Esophagus mucosa (tissue), 1 donor: ENCODE measurements around the gene HOMEZ. TPM values are rescaled to one million over a fixed set of nuclear protein-coding genes. Genes with fewer than 3 reads are reported as not detected.
"Not testable (repeated sequence)": the region's sequence is repeated elsewhere in the genome, so short reads cannot be mapped to it uniquely, and the experiment has no call there.

ENCODE experiments used
- ATAC-seq: fragments of 200-7000 bp; cut with Tn5 transposase; one replicate; pipeline ENCODE4 v1.9.1; 2020
- total RNA-seq: library from RNA; stranded (reverse); gene quantifications from one replicate; pipeline ENCODE4 v1.2.4, GENCODE V29; 2023
- donor health status: DM: yes; HTN: yes; CAD: no.

The HOMEZ gene
- total RNA-seq, 1 donor from 2014 or later = 9.6 TPM

DNA sequence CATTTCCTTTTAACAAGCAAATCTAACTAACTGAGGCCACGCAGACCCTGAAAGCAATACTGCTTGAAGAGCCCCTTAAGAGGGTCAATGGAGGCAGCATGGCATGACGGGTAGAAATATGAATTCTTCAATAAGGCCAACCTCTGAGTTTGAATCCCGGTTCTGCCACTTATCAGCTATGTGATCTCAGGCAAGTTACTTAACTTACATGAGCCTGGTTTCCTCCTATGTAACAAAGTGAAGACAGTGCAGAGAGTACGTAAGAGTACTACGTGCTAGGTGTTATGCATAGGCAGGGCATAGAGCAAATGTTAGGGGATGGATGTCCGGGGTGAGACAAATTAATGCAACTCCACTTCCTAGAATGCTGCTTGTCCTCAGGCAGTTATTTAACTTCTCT, 4.7 kb downstream of the HOMEZ start:
- ATAC-seq = no peak

DNA sequence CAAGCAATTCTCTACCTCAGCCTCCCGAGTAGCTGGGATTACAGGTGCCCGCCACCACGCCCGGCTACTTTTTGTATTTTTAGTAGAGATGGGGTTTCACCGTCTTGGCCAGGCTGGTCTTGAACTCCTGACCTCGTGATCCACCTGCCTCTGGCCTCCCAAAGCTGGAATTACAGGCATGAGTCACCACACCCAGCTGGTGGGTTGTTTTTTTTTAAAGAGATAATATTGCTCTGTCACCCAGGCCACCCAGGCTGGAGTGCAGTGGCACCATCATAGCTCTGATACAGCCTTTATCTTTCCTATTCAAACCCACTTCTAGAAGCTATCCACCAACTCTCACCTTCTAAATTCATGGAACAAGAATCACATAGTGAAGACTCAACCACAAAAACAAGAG, 8.0 kb downstream of the HOMEZ start:
- ATAC-seq = not testable (repeated sequence)

DNA sequence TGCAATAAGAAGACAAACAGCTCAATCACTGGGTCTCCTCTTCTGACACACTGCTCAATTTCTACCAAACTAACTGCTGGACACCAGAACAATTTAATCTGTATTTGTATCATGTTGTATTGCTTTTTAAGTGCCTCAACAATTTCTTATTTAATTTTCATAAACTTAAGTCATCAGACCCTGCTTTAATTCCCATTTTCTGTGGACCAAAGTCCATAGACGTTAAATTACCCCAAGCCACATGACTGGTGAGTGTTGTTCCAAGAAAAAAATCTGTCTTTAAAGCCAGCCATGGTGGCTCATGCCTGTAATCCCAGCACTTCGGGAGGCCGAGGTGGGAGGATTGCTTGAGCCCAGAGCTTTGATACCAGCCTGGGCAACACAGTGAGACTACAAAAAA, 8.7 kb downstream of the HOMEZ start:
- no peak for ATAC-seq

DNA sequence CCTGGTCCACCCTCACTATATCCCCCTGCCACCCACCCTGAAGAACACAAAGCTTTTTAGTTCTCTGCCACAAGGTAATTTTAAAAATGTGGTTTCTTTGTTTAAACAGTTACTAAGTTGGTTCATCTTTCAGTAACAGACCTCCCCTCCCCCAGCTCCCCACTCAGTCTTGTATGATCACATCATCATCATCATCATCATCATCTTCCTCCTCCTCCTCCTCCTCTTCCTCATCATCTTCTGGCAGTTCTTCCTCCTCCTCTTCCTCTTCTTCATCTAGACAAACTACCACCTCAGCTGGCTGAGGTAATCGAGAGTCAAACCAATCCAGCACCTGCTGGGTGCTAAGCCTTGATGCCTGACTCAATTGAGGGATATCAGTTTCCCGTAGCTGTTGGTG, 10.5 kb downstream of the HOMEZ start:
- ATAC-seq = no peak

DNA sequence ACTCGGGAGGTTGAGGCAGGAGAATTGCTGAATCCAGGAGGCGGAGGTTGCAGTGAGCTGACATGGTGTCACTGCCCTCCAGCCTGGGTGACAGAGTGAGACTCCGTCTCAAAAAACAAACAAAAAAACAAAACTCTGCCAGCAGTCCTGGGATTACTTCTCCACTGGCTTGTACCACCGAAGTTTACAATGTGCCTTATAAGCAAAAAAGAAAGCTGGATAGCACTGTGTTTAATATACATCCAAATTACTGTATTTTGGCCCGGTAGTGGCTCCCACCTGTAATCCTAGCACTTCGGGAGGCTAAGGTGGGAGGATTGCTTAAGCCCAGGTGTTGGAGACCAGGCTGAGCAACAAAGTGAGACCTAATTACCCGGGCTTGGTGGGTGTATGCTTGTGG, 16.7 kb downstream of the HOMEZ start:
- ATAC-seq = no peak

DNA sequence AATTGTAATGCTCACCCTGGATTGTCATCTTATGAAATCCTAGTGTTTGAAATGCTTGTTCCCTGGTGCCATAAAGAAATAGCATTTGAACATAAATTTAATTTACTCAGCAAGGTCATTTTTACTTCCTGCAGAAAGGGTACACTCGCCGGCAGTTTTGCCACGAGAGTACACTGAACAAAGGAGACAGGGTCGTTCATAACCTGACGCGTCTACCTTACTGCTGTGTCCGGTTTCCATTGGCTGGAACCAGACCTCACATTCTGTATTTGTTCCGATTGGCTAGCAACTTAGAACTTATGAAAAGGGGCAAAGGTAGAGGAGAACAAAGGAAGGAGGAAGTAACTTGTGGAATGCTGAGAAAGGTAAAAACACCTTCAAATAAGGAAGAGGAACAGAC, 25.1 kb downstream of the HOMEZ start:
- not testable (repeated sequence) for ATAC-seq

DNA sequence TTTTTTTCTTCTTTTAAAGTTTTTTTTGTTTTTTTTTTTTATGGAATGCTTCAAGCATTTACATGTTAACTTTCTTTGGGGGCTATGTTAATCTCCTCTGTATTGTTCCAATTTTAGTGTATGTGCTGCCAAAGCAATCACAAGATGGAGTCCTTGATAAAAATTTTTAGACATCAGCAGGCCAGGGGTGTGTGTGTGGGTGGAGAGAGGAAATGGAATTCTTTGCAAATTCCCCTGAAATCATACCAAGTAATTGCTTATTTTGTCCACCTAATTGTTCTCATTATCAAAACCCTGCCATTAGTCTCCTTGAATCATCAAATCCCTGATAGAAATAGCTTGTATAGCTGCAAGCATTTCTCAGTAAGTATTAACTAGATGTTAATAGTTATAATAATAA, 26.5 kb downstream of the HOMEZ start:
- ATAC-seq = no peak

DNA sequence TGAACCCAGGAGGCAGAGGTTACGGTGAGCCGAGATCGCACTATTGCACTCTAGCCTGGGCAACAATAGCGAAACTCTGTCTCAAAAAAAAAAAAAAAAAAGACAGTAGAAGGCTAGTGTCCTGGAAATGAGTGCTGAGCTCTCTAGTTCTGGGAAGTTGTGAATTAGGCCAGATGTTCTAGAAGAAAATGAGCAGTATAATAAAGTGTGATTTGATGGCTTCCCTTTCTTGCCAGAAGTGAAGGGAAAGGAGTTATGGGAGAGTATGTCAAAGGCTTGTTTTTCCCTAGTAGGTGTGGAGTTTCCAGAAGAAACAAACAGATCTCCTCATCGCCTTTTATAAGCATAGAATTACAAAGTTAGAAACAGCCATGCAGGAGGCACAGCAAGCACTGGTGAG, 27.7 kb downstream of the HOMEZ start:
- ATAC-seq = no peak

DNA sequence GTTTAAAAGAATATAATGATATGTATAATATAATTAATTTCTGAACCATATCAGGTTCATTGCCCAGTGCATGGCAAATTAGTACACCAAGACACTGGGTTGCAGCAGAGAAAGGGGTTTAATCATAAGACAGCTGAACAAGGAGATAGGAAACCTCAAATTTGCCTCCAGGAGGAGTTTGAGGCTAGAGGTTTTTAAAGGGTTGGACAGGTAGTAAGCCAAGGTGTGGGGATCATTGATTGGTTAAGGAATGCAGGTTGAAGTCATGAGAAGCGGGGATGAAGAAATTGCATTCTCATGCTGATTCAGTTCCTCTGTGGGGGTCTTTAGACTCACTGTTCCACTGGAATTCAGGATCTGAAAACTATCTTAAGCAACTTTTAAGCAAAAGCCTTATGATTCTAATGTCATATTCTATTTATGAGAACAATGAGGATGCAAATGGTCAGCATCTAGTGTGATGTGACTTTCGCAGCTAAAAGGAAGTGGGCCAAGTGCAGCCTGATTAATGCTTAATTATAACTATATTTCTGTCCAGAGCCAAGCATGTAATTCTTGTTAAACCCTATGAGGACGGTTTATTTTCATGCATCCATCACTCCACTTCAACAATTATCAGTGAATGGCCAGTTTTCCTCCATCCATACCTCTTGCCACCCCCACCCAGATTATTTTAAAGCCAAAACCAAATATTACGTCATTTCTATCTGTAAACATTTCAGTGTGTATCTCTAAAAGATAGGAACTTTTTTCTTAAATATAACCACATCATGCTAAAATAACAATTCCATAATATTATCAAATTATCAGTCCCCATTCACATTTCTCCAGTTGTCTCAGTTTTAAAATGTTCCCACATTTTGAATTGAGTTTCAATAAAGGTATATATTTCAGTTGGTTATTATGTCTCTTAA, 33.3 kb downstream of the HOMEZ start:
- ATAC-seq = no peak

DNA sequence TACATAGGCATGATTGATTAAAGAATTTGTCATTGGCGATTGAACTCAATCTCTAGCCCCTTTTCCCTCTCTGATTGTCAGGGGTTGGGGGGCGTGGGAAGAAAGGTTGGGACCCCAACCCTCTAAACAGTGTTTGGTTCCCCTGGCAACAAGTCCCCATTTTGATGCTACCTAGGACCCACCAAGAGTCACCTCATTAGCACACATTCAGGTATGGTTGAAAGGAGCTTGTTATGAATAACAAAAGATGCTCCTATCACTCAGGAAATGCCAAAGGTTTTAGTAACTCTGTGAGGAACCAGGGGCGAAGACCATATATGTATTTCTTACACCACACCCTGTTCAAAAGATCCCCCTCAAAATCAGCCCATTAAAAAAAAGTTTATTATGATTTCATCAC, 33.9 kb downstream of the HOMEZ start:
- no peak for ATAC-seq

DNA sequence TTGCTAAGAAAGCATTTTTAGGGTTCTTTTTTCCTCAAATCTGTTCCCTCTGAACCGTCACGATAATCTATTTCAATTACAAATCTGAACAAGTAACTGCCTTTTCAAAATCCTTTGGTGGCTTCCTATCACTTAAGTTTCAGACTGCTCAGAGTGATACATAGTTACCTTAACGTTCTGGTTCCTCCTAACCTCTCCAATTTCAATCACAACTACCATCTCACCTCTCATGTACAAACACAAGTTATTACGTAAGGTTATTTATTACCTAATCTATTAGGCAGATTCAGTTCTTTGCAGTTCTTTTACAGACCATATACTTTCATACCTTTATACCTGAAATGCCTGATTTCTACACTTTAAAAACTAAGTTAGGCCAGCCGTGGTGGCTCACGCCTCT, 36.1 kb downstream of the HOMEZ start:
- no peak for ATAC-seq

DNA sequence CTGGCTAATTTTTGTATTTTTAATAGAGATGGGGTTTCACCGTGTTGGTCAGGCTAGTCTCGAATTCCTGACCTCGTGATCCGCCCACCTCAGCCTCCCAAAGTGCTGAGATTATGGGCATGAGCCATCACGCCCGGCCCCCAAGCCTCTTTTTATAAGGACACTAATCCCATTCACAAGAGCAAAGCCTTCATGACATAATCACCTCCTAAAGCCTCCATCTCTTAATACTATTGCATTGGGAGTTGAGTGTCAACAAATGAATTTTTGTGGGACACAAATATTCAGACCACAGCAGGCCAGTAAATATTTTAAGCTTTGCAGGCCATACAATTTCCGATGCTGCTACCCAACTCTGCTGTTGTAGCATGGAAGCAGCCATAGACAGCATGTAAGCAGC, 37.3 kb downstream of the HOMEZ start:
- no peak for ATAC-seq

DNA sequence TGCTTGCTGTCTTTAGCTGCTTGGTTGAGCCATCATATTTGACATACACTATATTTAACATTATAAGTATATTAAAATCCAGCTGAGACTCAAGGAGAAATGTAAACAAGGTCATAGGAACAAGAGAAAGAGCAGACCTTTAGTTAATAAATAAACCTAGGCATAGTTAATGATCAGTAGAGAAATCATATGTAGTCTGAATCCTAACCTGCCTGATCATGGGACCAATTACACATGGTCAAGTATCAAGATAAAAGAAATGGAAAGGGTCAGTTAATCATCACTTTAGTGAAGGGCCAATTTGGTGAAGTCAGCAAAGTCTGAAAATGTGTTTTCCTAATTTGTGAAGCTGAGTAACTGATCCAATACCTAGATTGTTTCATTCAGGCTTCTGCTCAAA, 40.6 kb downstream of the HOMEZ start:
- no peak for ATAC-seq

DNA sequence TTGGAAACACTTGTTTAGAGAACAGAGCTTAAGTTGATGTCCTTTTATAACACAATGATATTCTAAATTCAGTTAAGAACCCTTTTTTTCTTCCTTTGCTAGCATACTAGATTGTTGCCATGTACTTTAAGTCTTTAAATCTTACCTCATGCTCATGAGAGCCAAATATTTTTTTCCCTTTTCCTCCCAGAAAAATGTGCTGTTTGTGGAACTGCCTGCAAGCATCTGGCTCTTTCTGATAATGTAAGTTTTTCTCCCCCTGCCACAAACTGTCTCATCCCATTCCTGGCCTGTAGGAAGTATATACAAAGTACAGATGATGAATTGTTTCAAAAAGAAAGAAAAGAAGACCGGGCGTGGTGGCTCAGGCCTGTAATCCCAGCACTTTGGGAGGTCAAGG, 42.9 kb downstream of the HOMEZ start:
- no peak for ATAC-seq

DNA sequence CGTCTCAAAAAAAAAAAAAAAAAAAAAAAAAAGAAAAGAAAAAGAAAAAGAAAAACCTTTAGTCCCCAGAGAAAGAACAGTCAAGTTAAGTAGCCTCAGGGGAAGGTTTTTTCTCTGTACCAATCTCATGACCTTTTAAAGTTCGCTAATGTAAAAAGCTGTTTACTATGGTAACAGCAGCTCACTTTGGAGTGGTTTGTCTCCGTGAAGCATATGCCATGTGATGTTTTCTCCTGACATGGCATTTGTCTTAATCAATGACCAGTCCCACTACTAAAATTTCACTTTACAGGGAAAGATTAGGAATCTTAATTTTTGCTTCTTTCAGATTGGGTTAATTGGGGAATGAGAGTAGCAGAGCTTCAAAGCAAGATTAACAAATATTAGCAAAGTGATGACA, 43.9 kb downstream of the HOMEZ start:
- ATAC-seq = no peak

DNA sequence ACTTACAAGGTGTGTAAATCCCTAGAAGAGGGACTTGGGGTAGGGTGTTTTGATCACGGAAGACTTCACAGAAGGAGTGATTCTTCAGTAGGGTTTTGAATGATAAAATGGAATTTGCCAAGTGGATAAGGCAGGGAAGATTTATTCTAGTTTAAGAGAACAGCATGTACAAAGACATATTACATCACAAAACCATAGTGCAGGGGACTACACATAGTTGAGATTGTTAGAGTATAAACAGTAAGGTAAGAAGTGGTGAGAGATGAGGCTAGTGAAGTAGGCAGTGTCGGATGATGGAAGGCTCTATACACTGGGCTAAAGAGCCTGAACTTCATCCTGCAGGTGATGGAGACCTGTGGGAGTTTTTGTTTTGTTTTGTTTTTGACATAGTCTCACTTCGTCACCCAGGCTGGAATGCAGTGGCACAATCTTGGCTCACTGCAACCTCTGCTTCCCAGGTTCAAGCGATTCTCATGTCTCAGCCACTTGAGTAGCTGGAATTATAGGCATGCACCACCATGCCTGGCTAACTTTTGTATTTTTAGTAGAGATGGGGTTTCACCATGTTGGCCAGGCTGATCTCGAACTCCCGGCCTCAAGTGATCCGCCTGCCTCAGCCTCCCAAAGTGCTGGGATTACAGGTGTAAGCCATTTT, 44.7 kb downstream of the HOMEZ start:
- not testable (repeated sequence) for ATAC-seq

DNA sequence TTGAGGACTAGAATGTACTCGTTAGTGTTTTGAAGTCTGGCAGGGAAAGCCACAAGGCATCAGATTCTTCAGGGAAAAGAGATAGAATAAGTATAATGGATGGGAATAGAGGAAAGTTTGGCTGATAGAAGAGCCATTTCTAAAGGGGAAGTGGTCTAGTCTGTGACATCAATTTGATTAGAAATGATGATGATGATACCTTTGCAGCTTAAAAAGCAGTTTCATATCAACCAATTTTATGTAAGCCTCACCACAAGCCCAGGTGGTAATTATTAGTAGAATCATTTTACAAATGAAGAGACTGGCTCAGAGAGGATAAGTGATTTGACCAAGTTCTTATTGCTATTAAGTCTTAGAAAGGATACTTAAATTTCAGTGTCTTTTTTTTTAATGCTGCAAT, 45.3 kb downstream of the HOMEZ start:
- ATAC-seq = no peak

DNA sequence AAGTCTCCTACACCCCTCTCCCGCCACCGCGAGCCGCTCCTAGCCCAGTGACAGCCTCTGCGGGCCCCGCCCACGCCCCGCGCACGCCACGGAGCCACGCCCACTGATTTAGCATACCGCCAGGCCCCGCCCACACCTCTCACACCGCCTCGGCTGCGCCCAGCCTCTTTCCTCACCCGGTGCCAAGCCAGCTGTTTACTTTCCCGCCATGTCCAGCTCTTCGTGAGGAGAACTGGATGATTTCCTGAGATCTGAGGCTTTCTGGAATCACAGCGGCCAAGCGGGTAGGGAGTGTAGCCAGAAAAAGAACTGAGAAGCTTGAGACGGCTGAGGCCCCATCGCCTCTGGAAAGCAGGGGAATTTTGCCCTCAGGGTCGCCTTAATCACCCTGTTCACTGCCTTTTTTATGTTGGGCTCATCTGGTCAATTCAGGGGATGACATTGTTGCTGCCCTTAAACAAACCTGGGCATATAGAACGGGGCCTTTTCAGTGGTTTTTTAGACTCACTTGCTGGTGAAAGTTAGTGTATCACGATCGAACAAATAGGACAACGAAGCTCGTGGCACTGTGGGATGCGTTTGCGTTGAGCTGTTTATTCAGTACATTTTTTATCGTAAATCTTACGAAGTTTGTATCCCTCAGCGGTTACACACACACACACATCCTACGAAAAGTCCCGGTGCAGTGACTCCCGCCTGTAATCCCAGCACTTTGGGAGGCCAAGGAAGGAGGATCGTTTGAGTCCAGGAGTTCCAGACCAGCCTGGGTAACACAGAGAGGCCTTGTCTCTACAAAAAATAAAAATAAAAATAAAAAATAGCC, 47.9 kb downstream of the HOMEZ start, which contains the start of gene RNF212B:
RNF212B (plus strand) TSS at position 165 of the 823 bp plus-strand sequence. CDS start 2,410 bp downstream, outside the sequence.
- ATAC-seq = peak; percentile 100

DNA sequence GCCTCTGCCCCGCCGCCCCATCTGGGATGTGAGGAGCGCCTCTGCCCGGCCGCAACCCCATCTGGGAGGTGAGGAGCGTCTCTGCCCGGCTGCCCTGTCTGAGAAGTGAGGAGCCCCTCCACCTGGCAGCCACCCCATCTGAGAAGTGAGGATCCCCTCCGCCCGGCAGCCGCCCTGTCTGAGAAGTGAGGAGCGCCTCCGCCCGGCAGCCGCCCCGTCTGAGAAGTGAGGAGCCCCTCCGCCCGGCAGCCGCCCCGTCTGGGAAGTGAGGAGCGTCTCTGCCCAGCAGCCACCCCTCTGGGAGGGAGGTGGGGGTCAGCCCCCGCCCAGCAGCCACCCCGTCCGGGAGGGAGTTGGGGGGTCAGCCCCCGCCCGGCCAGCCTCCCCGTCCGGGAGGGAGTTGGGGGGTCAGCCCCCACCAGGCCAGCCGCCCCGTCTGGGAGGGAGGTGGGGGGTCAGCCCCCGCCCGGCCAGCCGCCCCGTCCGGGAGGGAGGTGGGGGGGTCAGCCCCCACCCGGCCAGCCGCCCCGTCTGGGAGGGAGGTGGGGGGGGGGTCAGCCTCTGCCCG, 53.6 kb downstream of the HOMEZ start:
- ATAC-seq = not testable (repeated sequence)

DNA sequence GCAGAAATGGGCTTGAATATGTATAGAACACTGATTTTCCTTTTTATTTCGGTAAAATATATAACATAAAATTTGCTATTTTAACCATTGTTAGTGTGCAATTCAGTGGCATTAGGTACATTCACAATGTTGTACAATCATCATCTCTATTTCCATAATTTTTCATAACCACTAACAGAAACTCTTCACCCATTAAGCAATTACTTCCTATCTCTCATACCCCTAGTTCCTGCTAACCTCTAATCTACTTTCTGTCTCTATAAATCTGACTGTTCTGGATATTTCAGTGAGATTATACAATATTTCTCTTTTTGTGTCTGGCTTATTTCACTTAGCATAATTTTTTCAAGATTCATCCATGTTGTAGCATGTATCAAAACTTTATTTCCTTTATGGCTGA, 57.1 kb downstream of the HOMEZ start:
- ATAC-seq = no peak

DNA sequence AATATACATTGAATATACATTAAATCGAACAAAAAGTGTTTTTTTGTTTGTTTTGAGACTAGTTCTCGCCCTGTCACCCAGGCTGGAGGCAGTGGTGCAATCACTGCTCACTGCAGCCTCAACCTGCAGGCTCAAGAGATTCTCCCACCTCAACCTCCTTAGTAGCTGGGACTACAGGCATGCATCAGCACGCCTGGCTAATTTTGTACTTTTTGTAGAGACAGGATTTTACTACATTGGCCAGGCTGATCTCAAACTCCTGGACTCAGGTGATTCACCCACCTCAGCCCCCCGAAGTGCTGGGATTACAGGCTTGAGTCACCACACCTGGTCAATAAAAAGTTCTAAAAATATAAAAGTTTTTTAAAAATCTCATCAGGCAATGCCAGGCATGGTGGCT, 58.4 kb downstream of the HOMEZ start:
- no peak for ATAC-seq

DNA sequence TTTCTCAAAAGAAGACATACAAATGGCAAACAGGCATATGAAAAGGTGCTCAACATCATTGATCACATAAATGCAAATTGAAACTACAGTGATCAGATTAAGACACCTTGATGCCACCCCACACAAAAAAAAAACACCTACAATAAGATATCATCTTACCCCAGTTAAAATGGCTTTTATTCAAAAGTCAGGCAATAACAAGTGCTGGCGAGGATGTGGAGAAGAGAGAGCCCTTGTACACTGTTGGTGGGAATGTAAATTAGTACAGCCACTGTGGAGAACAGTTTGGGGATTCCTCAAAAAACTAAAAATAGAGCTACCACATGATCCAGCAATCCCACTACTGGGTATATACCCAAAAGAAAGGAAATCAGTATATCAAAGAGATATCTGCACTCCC, 61.0 kb downstream of the HOMEZ start:
- not testable (repeated sequence) for ATAC-seq
